GM21390 (cell line): ENCODE data around the gene NLRC5.
A peak's percentile ranks its signal among the peaks of the same experiment; 100 is the strongest.
"Not testable (repeated sequence)": the region's sequence is repeated elsewhere in the genome, so short reads cannot be mapped to it uniquely, and the experiment has no call there.

Experiments
- ATAC-seq: cut with Tn5 transposase; IDR thresholded peaks from one replicate; pipeline ENCODE4 v1.9.1; 2021; ENCODE audit not compliant: unreplicated experiment

The NLRC5 gene

DNA sequence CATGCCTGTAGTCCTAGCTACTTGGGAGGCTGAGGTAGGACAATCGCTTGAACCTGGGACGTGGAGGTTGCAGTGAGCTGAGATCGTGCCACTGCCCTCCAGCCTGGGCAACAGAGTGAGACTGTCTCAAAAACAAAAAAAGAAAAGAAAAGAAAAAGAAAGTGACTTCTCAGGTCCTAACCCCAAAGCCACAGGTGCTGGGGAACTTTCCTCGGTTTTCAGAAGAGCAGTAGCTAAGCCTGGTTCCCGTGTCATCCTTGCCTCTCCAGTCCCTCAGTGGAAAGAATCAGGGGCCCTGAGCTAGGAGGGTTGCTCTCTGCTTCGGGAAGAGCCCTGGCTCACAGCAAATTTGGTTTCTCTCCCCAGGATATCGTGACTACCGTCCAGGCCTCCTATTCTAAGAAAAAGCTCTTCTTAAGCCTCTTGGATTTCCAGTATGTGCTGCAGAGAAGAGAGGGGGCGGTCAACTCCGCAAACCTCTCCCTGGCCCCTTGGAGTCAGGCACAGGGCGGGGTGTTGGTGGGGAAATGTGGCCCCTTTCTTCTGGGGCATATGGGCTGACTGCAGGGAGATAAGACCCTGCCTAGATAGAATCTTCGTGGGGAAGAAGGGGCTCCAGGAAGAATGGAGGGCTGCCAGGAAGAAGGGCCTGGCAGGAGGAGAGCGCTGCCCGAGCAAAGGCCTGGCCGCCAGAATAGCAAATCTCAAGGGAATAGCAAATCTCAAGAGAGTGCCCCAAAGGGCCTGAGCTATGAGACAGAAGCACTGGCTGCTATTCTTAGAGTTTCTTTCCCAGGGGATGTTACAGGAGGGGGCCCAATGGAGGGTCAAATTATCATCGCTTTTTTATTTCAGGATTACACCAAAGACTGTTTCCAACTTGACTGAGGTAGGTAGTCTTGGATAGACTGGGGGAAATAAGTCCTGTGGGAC is 8.3 kb upstream of the NLRC5 start:
- ATAC-seq: peak; percentile 41

DNA sequence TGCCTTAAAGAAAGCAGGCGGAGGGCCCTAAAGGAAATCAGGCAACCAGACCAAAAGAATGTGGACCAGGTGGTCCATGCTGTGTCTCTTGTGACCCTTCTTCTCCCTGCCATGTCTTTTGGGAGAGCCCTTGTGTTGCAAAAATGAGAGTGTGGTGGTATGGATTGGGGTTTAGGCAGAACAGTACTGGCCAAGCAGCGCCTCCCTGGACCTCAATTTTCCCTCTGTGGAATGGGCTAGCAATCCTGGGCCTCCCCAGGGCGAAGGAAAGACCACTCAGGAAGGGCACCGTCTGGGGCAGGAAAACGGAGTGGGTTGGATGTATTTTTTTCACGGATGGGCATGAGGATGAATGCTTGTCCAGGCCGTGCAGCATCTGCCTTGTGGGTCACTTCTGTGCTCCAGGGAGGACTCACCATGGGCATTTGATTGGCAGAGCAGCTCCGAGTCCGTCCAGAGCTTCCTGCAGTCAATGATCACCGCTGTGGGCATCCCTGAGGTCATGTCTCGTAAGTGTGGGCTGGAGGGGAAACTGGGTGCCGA is 7.6 kb upstream of the NLRC5 start:
- no peak for ATAC-seq

DNA sequence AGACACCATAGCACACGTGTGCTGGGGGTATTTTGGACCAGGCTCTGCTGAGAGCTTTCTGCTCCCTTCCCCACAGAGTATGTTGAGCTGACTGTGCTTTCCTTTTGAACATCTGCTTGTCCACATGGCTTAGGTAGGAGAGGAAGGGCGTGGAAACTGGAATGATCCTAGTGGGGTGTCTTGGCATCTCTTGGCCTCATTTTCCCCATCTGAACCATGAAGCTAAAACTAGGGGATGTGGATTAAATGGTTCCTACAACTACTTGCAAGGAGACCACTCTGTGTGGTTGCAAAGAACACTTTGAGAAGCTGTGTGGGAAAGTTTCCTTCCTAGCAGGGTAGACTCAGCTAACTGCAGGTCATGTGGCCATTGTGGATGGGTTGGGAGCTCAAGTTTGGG is 6.7 kb upstream of the NLRC5 start:
- ATAC-seq: no peak

DNA sequence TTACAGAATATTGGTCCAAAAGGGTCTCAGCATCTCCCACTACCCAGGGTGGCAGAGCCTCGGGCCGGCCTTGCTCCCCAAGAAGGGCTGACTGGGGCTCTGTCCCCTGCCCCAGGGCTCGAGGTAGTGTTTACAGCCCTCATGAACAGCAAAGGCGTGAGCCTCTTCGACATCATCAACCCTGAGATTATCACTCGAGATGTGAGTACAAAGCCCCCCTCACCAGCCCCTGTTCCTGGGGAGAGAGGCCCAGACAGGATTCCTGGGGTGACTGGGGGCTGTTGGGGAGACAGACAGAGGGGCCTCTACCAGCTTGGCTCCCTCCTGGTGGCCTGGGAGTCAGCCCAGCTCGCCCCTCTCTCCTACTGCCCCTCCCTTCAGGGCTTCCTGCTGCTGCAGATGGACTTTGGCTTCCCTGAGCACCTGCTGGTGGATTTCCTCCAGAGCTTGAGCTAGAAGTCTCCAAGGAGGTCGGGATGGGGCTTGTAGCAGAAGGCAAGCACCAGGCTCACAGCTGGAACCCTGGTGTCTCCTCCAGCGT is 6.1 kb upstream of the NLRC5 start:
- no peak for ATAC-seq

DNA sequence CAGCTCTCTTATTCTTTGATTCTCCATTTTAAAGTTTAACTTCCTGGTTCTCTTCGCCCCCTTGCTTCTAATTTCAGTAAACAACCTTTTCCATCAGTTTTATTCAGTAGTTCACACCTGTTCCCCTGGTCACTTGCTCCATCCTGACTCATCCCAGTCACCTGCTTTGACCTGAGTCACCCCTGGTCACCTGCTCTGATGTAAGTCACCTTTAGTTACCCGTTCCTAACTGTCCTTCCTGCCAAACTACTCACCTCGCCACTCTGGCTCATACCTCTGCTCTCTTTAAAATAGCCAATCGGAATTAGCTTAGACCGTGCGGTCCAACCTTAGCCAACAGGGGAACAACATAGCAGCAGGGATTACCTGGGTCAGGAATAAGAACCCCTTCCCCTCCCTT is 4.7 kb upstream of the NLRC5 start:
- ATAC-seq: no peak

DNA sequence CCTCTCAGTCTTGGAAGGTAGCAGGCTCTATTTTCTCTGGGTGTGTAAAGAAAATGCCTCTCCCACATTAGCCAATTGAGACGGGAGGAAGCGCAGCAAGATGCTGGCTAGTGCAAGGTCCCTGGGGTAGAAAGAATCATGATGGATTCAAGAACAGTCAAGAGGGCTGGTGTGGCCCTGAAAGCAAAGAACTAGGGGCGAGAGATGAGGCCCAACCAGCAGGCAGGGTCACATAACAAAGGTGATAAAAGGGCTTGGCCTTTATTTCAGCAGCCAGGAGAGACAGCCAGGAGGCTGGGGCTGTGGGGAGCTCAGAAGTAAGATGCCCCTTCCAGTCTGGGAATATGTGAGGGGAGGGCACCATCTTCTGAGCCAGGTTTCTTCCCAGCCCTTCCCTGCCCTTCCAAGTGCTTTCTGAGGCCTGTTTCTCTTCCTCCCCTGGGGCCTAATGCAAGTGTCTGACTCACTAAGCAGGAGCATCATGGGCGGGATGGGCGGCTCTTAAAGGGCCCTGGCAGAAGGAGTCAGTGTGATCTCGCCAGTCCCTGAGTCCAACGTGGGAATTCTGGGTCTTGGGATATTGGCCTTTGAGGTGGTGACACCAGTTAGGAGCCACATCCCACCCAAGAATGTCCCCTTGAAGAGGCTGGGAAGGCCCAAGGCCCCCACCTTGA is 3.9 kb upstream of the NLRC5 start:
- no peak for ATAC-seq

DNA sequence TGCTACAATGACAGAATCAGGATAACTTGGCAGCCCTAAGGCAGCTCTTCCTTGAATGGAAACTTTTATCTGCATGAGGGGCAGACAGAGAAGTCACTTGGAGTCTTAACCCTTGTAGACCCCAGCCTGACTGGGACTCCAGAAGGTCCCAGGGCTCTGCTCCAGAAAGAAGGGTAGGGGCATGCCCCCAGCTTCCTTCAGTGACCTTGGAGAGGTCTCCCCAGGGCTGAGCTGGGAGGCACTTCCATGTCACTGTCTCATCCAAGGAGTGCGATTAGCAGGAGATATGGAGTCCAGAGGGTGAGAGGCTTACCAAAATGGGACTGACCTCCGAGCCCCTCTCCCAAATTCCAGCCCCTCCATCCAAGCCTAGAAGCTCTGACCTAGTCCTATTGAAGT is 3.4 kb upstream of the NLRC5 start:
- no peak for ATAC-seq

DNA sequence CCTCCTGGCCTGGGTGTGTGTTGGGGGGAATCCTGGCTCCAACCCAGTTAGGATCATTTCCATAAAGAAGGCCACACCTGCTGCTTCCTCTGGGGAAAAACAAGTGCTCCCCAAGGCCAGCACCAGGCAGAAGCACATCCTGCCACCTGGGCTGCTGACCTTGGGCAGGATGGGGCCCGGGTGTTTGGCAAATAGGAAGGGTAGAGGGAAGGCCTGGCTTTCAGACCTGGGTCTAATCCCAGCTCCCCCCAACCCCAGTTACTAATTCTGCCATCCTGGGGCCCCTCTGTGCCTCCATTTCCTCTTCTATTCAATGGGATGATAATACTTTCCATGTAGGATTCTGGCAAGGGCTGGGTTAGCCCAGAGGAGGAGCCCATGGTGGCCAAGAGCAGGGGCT is 3.0 kb upstream of the NLRC5 start:
- no peak for ATAC-seq

DNA sequence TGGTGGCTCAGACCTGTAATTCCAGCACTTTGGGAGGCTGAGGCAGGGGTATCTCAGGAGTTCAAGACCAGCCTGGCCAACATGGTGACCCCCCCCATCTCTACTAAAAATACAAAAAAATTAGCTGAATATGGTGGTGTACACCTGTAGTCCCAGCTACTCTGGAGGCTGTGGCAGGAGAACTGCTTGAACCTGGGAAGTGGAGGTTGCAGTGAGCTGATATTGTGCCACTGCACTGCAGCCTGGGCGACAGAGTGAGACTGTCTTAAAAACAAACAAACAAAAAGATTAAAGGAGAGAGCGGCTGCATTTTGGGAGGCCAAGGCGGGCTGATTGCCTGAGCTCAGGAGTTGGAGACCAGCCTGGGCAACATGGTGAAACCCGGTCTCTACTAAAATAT is 2.4 kb upstream of the NLRC5 start:
- not testable (repeated sequence) for ATAC-seq

DNA sequence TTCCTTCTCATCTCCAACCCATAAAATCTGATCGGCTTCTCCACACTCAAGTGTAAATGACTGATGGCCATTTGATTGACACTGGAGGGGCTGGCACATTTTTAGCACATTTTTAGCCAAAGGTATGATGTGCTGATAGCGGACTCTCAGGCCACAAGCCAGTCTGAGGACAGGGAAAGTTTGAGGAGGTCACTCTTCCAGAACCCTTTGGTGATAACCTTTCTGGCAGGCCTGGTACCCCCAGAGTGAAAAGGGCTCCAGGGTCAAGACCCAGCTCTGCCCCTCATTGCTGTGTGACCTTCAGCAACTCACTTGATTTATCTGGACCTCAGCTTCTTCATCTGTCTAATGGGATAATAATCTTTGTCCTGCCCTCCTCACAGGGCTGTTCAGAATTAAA is 1.7 kb upstream of the NLRC5 start:
- no peak for ATAC-seq

DNA sequence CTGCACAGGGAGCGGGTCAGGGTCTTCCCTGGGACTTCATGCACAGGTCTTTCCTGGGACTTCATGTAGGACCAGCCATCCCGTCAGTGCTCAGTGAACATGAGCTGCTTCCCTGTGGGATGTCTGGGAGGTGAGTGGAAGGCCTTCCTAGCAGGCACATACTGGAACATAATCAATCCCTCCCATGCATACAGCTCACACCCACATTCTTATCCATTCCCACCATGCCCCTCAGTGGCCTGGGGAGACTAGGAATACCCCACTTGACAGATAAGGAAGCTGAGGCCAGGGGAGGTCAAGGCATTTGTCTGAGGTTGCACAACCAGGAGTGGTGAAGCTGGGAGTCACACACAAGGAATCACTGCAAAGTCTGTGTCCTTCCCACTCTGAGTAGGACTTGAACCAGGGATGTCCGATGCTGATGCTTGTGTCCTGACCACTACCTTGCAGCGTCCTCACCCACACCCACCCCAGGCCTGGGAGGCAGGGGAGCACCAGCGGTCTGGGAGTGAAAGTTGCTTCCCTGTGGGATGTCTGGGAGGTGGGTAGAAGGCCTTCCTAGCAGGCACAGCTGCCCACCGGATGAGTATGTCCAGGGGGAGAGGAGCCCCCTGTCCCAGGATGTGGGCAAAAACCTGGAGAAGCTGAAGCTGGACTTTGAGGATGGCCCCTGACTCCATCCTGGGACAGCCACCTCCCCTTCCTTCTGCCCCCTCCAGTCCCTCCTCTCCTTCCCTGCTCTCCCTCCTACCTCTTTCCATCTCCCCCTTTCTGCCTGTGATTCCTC is 1.0 kb upstream of the NLRC5 start:
- ATAC-seq: no peak

DNA sequence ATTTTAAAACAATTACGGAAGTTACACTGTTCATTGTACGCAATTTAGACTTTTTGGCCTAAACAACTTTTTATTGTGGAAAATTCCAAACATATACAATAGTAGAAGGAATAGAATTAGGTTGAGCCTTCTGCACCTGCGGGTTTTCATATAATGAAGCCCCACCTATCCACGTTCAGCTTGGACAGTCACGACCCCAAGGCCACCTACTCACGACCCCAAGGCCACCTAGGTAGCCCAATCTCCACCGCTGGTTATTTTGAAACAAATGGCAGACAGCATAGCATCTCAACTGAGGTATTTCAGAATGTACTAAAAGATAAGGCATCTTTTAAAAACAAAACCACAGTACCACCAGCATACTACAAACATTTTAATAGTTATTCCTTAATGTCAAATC is 631 bp downstream of the NLRC5 start:
- no peak for ATAC-seq

DNA sequence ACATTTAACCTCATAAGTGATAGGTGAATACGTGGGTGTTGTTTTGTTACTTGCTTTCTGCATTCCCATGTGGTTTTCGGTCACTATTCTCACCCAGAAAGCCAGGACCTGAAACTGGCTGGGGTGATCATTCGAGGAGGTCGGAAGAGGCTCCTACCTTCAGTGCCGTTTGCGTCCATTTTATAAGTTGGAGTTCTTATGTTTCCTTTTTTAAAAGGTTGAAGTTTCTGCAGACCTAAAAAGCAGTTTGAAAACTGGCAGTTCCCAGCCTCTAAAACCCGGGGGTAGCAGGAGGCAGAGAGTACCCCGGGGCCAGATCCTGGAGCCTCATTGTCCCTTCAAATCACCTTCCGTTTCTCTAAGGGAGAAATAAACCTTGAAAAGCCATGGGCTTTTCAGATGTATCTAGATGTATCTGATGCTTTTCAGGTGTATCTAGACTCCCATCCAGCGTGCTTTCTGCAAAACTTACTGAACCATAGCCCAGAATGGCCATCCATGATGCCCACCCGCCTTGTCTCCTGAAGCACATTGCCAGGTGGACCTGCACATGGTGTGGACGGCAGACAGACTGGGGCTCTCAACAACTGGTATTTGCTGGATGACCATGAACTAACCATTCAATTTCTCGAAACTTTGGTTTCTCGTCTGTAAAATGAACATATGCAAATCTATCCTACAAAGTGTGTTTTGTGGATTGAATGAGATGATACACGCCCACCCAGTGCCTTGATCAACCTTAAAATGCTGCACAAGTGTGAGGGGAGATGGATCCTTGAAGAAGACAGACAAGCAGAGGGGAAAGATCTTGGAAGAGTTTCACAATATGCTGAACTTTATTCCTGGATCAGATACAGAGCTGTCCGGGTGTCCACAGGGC is 1.3 kb downstream of the NLRC5 start:
- no peak for ATAC-seq

DNA sequence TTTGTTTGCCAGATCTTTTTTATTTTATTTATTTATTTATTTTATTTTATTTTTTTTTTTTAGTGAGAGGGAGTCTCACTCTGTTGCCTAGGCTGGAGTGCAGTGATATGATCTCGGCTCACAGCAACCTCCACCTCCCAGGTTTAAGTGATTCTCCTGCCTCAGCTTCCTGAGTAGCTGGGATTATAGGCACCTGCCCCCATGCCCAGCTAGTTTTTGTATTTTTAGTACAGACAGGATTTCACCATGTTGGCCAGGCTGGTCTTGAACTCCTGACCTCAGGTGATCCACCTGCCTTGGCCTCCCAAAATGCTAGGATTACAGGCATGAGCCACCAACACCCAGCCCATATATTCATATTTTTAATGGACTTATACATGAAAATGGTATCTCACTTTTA is 3.1 kb downstream of the NLRC5 start:
- not testable (repeated sequence) for ATAC-seq

DNA sequence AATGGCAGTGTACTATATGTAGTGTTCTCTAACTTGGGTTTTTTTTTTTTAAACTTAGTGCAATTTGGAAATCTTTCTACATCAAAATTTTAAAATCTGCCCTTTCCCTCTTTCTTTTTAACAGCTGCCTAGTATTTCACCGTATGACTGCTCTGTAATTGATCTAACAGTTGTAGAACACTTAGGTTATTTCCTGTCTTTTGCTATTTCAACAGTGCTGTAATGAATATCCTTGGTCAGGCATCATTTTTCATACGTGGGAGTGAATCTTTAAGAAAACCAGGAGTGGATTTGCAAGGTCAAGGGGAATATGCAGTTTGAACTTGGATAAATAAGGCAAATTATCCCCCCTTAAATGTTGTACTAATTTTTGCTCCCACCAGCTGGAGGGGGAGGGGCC is 3.8 kb downstream of the NLRC5 start:
- ATAC-seq: no peak

DNA sequence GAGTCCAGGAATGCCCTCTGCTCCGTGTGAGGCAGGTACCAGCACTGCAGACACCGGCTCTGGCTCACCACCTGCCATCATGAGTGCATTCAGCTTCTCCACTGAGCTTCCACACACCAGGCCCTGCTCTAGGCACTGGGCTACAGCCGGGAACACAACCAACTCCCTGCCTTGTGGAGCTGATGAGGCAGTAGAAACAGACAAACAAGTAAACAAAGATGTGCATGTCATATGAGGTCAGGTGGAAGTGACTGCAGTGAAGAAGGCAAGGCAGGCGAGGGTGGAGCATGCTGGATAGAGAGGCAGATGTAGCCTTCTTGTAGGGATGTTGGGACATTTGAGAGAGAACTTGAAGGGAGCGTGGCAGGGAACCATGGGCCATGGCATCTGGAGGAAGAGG is 5.0 kb downstream of the NLRC5 start:
- ATAC-seq: no peak

DNA sequence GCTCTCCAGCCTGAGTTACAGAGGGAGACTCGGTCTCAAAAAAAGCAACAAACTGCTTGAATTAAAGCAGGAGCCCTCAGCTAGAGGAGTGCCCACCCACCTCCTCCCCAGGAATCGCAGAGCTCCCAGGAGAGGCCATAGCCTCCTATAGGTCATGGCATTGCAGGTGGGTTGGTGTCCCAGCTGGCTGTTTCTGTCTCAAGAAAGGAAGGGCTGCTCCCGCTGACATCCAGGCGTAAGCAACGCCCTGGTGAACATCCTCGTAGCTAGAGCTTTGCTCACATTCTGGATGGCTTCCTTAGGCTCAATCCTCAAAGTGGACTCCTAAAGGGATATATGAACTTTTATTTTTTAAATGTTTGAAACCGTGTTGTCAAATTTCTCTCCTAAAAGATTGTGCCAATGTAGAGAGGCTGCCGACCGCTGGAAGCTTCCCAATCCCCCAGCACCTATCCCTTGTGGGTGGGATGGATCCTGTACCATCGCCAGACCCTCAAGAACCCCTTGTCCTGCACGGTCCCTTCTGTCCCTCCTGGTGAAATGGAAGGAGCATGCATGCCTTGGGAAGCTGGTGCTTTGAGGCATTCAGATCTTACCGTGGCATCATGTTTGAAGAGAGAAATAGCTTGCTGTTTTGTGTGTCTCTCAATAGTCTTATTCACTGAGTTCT is 5.9 kb downstream of the NLRC5 start:
- no peak for ATAC-seq

DNA sequence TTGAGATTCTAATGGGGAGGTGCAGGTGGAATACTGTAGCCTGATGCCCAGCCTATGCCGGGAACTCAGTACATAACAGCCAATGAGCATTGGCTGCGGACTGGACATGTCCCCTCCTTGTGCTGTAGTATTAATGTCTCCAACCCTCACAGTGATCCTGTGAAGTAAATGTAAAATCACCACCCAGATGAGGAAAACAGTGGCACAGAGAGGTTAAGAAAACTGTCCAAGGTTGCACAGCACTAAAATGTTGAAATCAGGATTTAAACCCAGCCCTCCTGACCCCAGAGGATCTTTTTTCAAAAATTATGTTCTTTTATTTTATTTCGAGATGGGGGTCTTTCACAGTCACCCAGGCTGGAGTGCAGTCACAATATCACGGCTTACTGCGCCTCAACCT is 7.9 kb downstream of the NLRC5 start:
- ATAC-seq: no peak

DNA sequence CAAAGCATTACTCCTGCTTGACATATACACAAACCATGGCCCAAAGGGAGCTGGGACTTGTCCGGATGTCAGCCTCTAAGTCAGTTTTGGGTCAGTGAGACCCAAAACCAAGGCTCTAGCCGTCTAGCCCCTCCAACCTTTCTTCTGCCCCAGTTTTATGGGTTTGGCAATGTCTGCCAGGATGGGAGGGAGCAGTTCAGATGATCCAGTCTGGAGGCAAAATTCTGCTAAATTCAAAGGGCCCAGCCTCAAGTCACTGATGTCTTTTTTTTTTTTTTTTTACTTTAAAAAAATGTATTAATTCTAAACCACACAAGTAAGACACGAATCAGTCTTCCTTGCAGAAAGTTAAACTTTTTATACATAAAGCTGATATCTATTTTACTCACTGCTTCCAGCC is 8.6 kb downstream of the NLRC5 start:
- no peak for ATAC-seq

DNA sequence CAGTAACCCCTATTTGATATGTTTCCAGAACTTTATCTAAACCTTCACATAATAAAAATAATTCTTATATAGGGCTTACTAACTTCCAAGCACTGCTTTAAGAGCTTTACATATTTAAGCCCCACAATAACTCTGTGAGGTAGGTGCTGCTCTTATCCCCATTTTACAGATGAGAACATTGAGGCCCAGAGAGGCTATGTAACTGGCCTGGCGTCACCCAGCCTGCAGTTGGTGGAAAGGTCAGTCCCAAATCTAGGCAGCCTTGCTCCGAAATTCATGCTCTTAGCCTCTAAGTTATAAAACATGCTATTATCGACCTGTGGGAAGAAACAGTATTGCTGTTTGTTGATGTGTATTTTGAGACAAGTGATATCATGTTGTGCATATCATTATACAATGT is 9.0 kb downstream of the NLRC5 start:
- no peak for ATAC-seq
